ENCODE measurements around the gene ATG12. TPM values are rescaled to one million over a fixed set of nuclear protein-coding genes. Genes with fewer than 3 reads are reported as not detected.

The ATG12 gene
- total RNA-seq, 1 donor from 2014 or later = 50.6 TPM

GRCh38 chr5:115820846-115821245, 20.5 kb downstream of the ATG12 start:
- H3K9me3 ChIP-seq = no peaks in the 10 kb centered on the region
- TF ChIP-seq, protein P1, sequence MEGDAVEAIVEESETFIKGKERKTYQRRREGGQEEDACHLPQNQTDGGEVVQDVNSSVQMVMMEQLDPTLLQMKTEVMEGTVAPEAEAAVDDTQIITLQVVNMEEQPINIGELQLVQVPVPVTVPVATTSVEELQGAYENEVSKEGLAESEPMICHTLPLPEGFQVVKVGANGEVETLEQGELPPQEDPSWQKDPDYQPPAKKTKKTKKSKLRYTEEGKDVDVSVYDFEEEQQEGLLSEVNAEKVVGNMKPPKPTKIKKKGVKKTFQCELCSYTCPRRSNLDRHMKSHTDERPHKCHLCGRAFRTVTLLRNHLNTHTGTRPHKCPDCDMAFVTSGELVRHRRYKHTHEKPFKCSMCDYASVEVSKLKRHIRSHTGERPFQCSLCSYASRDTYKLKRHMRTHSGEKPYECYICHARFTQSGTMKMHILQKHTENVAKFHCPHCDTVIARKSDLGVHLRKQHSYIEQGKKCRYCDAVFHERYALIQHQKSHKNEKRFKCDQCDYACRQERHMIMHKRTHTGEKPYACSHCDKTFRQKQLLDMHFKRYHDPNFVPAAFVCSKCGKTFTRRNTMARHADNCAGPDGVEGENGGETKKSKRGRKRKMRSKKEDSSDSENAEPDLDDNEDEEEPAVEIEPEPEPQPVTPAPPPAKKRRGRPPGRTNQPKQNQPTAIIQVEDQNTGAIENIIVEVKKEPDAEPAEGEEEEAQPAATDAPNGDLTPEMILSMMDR (IDR thresholded peaks at IDR 0.05) = no peak
- TF ChIP-seq POLR2AphosphoS5 (IDR thresholded peaks at IDR 0.05; ENCODE audit: insufficient read depth in 1 of 2, low read depth in 1 of 2) = no peak
- TF ChIP-seq POLR2A (IDR thresholded peaks at IDR 0.05) = no peak
- peaks cover 12% of the 10 kb centered on the region for H3K4me1 ChIP-seq
- no peak for DNase-seq (ENCODE audit: extremely low spot score in 2 of 2)
- intact Hi-C loops (cut with DNase I) = no loop called here
- H3K27me3 ChIP-seq = no peaks in the 10 kb centered on the region
- H3K36me3 ChIP-seq = no peaks in the 10 kb centered on the region
- H3K27ac ChIP-seq = no peak overlapping the region
- no peak overlapping the region for H3K4me3 ChIP-seq

GRCh38 chr5:115818821-115819220, 22.5 kb downstream of the ATG12 start:
- TF ChIP-seq POLR2A (IDR thresholded peaks at IDR 0.05) (no peak), POLR2AphosphoS5 (IDR thresholded peaks at IDR 0.05; ENCODE audit: insufficient read depth in 1 of 2, low read depth in 1 of 2) (no peak)
- TF ChIP-seq, protein P1 (IDR thresholded peaks at IDR 0.05) = no peak
- Histone ChIP-seq H3K4me3 (no peak overlapping the region), H3K27ac (no peak overlapping the region), H3K36me3 (no peaks in the 10 kb centered on the region), H3K4me1 (peaks cover 18% of the 10 kb centered on the region), H3K27me3 (no peaks in the 10 kb centered on the region), H3K9me3 (no peaks in the 10 kb centered on the region)
- intact Hi-C loops (cut with DNase I) = no loop called here
- DNase-seq (ENCODE audit: extremely low spot score in 2 of 2) = no peak

DNA sequence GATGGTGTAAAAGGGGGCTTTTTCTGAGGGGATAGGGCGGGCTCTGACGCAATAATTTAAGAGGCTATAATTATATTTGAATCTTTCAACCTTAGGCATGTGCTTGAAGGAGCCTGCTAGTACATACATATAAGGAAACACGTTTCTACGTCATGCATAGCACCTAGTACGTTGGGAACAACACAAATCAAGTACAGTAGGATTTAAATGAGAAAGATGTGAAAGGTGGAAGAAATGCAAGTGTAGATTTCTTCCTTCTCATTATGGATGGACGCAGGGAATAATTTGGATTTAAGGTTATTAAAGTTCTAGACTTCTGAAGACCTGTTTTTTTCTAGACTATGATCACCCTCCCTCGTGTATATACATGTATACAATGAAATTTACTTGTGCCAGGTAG, 24.0 kb downstream of the ATG12 start:
- no peaks in the 10 kb centered on the region for H3K36me3 ChIP-seq
- no peak for DNase-seq (ENCODE audit: extremely low spot score in 2 of 2)
- H3K27me3 ChIP-seq = no peaks in the 10 kb centered on the region
- no peak for TF ChIP-seq POLR2A (IDR thresholded peaks at IDR 0.05)
- no peak for TF ChIP-seq POLR2AphosphoS5 (IDR thresholded peaks at IDR 0.05; ENCODE audit: insufficient read depth in 1 of 2, low read depth in 1 of 2)
- TF ChIP-seq, protein P1 (IDR thresholded peaks at IDR 0.05) = no peak
- H3K4me1 ChIP-seq = peaks cover 18% of the 10 kb centered on the region
- no peak overlapping the region for H3K27ac ChIP-seq
- H3K4me3 ChIP-seq = no peak overlapping the region
- no peaks in the 10 kb centered on the region for H3K9me3 ChIP-seq
- intact Hi-C loops (cut with DNase I) = no loop called here

- DNase-seq (ENCODE audit: extremely low spot score in 2 of 2) = no peak
- peaks cover 18% of the 10 kb centered on the region for H3K4me1 ChIP-seq
- H3K27ac ChIP-seq = peak within 1 kb of the TSS; percentile 66
- TF ChIP-seq, protein P1 (IDR thresholded peaks at IDR 0.05) = no peak
- TF ChIP-seq POLR2AphosphoS5 (IDR thresholded peaks at IDR 0.05; ENCODE audit: insufficient read depth in 1 of 2, low read depth in 1 of 2) = peak in 1 of 2 donors; percentile 62
- TF ChIP-seq POLR2A (IDR thresholded peaks at IDR 0.05) = peak in 1 of 2 donors; percentile 30
- no peaks in the 10 kb centered on the region for H3K27me3 ChIP-seq
- H3K9me3 ChIP-seq = no peaks in the 10 kb centered on the region
- intact Hi-C loops (cut with DNase I) = no loop called here
- H3K36me3 ChIP-seq = no peaks in the 10 kb centered on the region
- H3K4me3 ChIP-seq = peak within 1 kb of the TSS; percentile 49 to 57
Measured at GRCh38 chr5:115816226-115817081, 24.9 kb downstream of the ATG12 start, which contains the start of gene CDO1. TSS of gene CDO1 (minus strand) at chr5:115816659. CDS start at chr5:115816397, 262 bp downstream.

DNA sequence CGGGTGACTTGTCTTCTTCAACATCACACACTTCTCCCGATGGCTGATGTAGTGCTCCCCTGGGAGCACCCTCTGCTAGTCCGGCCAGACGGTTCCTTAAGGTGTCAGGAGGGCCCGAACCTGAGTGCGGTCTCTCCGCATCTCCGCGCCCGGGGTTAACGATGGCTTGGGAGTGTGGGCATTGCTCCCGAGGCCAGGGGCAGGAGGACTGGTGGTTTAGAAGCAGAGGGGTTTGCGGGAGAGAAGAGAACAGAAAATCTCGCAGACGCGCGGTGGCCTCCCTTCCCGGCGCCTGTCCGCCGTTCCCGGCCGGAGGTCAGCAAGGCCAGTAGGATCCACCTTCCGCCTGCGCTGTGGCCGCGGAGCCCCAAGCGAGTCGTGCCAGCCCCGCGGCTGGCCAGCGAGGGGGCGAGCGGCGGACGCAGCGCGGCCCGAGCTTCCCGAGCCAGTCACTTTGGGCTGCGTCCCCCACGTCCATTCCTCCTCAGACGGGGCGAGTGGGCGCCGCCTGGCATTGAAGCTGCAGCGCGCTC, 25.6 kb downstream of the ATG12 start:
- H3K4me1 ChIP-seq = peaks cover 18% of the 10 kb centered on the region
- peak overlapping the region; percentile 66 for H3K27ac ChIP-seq
- H3K9me3 ChIP-seq = no peaks in the 10 kb centered on the region
- TF ChIP-seq POLR2A (IDR thresholded peaks at IDR 0.05) (no peak), POLR2AphosphoS5 (IDR thresholded peaks at IDR 0.05; ENCODE audit: insufficient read depth in 1 of 2, low read depth in 1 of 2) (no peak)
- TF ChIP-seq, protein P1 (IDR thresholded peaks at IDR 0.05) = no peak
- H3K36me3 ChIP-seq = no peaks in the 10 kb centered on the region
- peak overlapping the region; percentile 49 to 57 for H3K4me3 ChIP-seq
- intact Hi-C loops (cut with DNase I) = no loop called here
- H3K27me3 ChIP-seq = no peaks in the 10 kb centered on the region
- no peak for DNase-seq (ENCODE audit: extremely low spot score in 2 of 2)
